HEK293T (cell line): ENCODE data around the gene DDX11.
"Not testable (repeated sequence)": the region's sequence is repeated elsewhere in the genome, so short reads cannot be mapped to it uniquely, and the experiment has no call there.

ENCODE experiments used
- BHLHE40 ChIP-seq: fragments of 450-650 bp; IDR thresholded peaks from 2 replicates; pipeline ENCODE4 v1.6.1; 2016; ENCODE audit warnings: mild to moderate bottlenecking, moderate library complexity, borderline replicate concordance
- SP1 ChIP-seq: fragments of 450-650 bp; IDR thresholded peaks from 2 replicates; pipeline ENCODE4 v1.6.1; 2017

- TF ChIP-seq SP1, BHLHE40: not testable (repeated sequence)
These were observed 19.1 kb downstream of the DDX11 start for GRCh38 chr12:31092718-31093117.
